ENCODE data around the gene XK. TPM values are rescaled to one million over a fixed set of nuclear protein-coding genes. Genes with fewer than 3 reads are reported as not detected.

The XK gene
- total and polyA plus RNA-seq, 10 of the 15 experiments (the other 5 are each of a cell fraction or from before 2014, with no cell fraction given) = not detected

GRCh38 chrX:37690119-37690518, 4.5 kb downstream of the XK start (continued):
- no peak for TF ChIP-seq IRF4 (IDR thresholded peaks at IDR 0.05; ENCODE audit: low read depth, low read length)
- no peak for TF ChIP-seq SMARCA5 (IDR thresholded peaks at IDR 0.05)
- no peak for TF ChIP-seq BCL3 (IDR thresholded peaks at IDR 0.05; ENCODE audit: borderline replicate concordance, insufficient read depth, low read depth, low read length, poor library complexity, severe bottlenecking)
- TF ChIP-seq DPF2 (IDR thresholded peaks at IDR 0.05) = no peak

DNA sequence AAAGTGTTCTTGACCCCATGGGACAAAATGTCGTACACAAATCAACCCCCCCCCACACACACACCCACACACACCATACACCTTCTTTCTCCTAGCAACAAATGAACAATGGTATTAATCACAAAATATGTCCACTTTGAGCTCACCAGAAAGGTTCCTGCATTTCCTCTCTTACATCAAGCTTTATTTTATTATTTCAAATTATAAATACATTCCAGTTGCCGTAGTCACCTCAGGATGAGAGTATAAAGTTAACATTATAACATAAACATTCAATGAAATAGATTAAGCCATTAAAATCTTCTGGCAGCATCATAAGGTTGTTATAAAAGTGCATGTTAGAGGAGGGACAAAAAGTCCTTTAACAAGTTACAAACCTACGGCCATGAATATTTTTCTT, 7.3 kb downstream of the XK start:
- no peak overlapping the region for H3K4me2 ChIP-seq (ENCODE audit: control insufficient read depth, insufficient read depth)
- no peaks in the 10 kb centered on the region for H3K36me3 ChIP-seq (ENCODE audit: control insufficient read depth in 2 of 2, insufficient read depth in 2 of 2, low read length in 1 of 2)
- BruUV-seq (replicated peaks) = no TSS peak
- no peaks in the 10 kb centered on the region for H4K20me1 ChIP-seq (ENCODE audit: control insufficient read depth, insufficient read depth)
- no peaks in the 10 kb centered on the region for H3K4me1 ChIP-seq (ENCODE audit: control insufficient read depth, insufficient read depth, low read length)
- CTCF ChIA-PET = no interaction called here
- H2AFZ ChIP-seq (ENCODE audit: control insufficient read depth, low read depth, low read length) = no peak overlapping the region
- RAD21 ChIA-PET (ENCODE audit: unreplicated experiment) = no interaction called here
- no peak overlapping the region for H3K27ac ChIP-seq (ENCODE audit: control insufficient read depth, insufficient read depth)
- POLR2A ChIA-PET = no interaction called here
- no peak overlapping the region for H3K4me3 ChIP-seq
- WGBS (ENCODE audit: insufficient coverage, insufficient replicate concordance, low lambda C conversion rate, missing lambda C conversion rate) = 50% methylated on average over 3 of the region's 3 CpGs
- SMC1A ChIA-PET (ENCODE audit: uncharacterized antibody, unreplicated experiment) = no interaction called here
- FAIRE-seq = no peak
- in situ Hi-C loops (cut with MboI) (no loop called here), intact Hi-C loops (cut with micrococcal nuclease; ENCODE audit: unreplicated experiment) (loop anchor here (10.0 kb wide), 1 partner anchor 178 kb away; no protein-coding TSS in a partner anchor)
- H3K9me3 ChIP-seq (replicated peaks; ENCODE audit: control insufficient read depth, insufficient read depth, low read length) = no peaks in the 10 kb centered on the region
- no peak for DNase-seq (ENCODE audit: low read depth, low spot score)
- H3K79me2 ChIP-seq (ENCODE audit: control insufficient read depth, insufficient read depth, low read length) = no peaks in the 10 kb centered on the region
- no peak for ATAC-seq
- H3K9ac ChIP-seq (ENCODE audit: control insufficient read depth, insufficient read depth, low read length) = no peak overlapping the region
- 0 out of 4 replicates have a peak, but pooled peaks cover 0 to 3% of the 10 kb centered on the region in 2 experiments for H3K27me3 ChIP-seq (replicated peaks in 1 of 2; ENCODE audit: control insufficient read depth in 2 of 2, insufficient read depth in 2 of 2, low read length in 1 of 2)
- TF ChIP-seq TCF7 (IDR thresholded peaks at IDR 0.05; ENCODE audit: borderline replicate concordance) (no peak), CEBPB (IDR thresholded peaks at IDR 0.05; ENCODE audit: borderline replicate concordance in 1 of 2, low read depth in 2 of 2, low read length in 2 of 2) (no peak), NBN (IDR thresholded peaks at IDR 0.05) (no peak), NRF1 (conservative IDR thresholded peaks at IDR 0.05; ENCODE audit: low read depth, low read length) (no peak), TCF3 (IDR thresholded peaks at IDR 0.05; ENCODE audit: borderline replicate concordance, insufficient read depth, low read depth, low read length) (no peak), ZBTB40 (IDR thresholded peaks at IDR 0.05; ENCODE audit: borderline replicate concordance) (no peak), RFX5 (IDR thresholded peaks at IDR 0.05; ENCODE audit: low read depth, low read length) (no peak), SMC3 (IDR thresholded peaks at IDR 0.05; ENCODE audit: borderline replicate concordance, low read length) (no peak), EP300 (IDR thresholded peaks at IDR 0.05; ENCODE audit: borderline replicate concordance in 1 of 2, control insufficient read depth in 1 of 2, low read depth in 2 of 2, low read length in 2 of 2) (no peak)
- TF ChIP-seq, protein P1, sequence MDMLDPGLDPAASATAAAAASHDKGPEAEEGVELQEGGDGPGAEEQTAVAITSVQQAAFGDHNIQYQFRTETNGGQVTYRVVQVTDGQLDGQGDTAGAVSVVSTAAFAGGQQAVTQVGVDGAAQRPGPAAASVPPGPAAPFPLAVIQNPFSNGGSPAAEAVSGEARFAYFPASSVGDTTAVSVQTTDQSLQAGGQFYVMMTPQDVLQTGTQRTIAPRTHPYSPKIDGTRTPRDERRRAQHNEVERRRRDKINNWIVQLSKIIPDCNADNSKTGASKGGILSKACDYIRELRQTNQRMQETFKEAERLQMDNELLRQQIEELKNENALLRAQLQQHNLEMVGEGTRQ (IDR thresholded peaks at IDR 0.05; ENCODE audit: borderline replicate concordance, low read depth, low read length) = no peak
